HG02943 (cell line): ENCODE measurements around the gene LMAN1L.

ENCODE experiments used
- ATAC-seq: cut with Tn5 transposase; IDR thresholded peaks from one replicate; pipeline ENCODE4 v1.9.1; 2021; ENCODE audit warnings: mild to moderate bottlenecking, low read depth, moderate library complexity; ENCODE audit not compliant: unreplicated experiment

The LMAN1L gene

DNA sequence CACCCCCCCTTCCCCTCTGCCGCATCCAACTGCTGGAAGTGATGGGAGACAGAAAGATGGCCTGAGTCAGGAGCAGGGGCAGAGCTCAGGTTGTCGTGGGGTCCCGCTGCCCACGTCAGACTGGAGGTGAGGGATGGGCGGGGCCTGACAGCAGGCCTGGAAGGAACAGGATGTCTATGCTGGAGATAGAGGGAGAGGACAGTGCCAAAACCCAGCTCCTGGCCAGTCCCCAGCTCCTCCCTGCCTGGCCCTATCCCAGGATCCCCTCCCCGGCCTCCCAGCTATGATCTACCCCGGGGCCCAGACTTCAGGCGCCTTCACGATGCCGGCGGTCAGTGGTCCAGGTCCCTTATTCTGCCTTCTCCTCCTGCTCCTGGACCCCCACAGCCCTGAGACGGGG, at the start of gene LMAN1L:
Gene LMAN1L (plus strand): TSS at position 303 of the 400 bp plus-strand sequence. CDS start 20 bp downstream, at position 323.
- ATAC-seq: no peak

GRCh38 chr15:74763416-74763815, 49.2 kb upstream of the LMAN1L start:
- no peak for ATAC-seq

GRCh38 chr15:74767167-74768098, 45.2 kb upstream of the LMAN1L start:
- ATAC-seq: no peak

DNA sequence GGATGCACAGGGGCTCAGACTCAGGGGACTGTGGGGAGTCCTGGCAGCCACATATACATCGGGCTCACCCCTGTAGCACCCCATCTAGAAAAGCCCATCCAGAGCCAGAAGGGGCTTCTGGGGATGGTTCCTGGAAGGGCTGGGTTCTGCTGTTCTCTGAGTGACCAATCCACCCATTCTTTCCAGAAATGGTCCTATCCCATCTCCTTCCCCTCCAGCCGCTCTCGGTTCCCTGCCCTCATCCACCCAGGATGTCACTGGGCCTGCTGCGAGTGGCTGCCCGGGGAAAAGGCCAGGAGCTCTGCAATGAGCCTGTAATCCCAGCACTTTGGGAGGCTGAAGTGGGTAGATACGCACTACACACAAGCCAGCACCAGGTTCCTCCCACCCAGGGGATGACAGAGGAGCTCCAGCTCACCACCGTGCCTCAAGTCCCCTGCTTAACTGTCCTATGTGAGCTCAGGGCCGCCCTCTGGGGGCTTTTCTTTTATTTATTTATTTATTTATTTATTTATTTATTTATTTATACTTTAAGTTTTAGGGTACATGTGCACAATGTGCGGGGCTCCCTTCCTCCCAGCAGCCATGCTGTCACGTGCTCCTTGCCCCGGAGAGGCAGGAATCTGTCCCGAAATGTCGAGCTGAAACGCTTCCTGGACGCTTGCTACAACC, 44.4 kb upstream of the LMAN1L start:
- ATAC-seq: no peak

DNA sequence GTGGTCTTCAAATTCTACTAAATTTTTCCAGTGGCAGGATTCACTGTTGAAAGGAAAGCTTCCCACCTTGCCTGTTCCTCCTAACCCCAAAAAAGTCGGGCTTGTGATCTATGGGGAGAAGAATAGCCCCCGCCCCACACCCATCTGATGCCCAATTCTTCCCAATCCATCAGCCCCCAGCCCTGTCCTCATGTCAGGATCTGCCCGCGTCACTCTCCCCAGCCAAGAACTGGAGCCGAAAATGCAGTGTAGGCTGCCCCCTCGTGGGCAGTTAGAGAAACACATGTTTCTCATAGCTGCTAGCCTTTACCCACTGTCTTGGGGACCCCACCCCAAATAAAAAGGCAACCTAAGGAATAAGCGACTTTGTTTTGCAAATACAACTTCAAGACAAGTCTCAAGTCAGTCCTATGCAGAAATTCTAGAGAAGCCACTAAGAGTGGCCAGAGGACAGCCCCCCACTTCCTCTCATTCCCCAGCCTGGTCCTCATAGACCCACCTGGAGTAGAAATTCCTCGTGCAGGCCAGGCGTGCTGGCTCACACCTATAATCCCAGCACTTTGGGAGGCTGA, 43.8 kb upstream of the LMAN1L start:
- no peak for ATAC-seq

- ATAC-seq: no peak
Measured at GRCh38 chr15:74769463-74770025, 43.1 kb upstream of the LMAN1L start.

DNA sequence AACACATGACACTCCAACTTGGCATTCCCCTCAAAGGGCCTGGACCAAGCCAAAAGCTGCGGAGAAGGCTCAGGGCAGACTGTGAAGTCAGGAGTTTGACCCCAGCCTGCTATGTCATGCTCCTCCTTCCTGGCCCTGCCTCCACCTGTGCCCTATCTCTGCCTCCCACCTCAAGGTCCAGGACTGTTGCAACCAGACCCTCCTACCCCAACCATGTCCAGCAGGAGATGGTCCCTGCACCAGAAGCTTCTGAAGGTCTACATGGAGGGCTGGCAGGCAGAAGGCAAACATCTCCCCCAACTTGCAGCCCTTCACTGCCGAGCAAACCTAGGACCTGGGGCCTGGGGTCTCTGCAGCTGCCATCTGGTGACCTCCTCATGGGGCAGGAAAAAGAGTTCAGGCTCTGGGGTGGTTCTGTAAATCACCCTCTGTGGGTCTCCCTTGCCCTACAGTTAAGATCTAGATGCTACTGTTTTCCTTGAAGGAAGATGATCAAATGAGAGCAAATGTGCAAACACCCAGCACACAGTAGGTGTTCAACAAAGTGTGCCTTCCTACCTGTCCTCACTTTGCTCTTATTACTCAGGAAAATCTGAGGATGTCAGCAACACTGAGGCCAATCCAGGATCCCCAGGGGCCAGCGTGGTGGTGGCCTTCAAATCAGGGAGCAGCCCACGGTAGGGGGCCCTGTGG, 42.3 kb upstream of the LMAN1L start:
- no peak for ATAC-seq

DNA sequence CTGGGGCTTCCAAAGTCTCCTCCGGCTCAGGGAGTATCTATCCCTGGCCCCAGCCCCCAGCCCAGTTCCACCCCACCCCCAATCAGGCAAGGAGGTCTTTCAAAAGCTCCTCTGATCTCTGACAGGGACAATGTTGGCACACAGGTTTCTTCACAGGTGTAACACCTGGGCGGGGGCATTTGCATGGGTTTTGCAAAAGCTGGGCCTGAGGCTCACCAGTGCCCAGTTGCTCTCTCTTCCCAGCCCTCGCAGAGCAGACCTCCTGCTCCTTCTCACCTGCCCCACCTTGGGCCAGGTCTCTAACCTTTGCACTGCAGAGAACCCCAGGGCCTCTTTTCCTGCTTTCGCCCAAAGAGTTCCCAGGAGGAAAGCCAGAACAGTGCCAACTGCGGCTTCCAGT, 39.3 kb upstream of the LMAN1L start:
- no peak for ATAC-seq

GRCh38 chr15:74773731-74774252, 38.8 kb upstream of the LMAN1L start:
- no peak for ATAC-seq

- no peak for ATAC-seq
Measured at GRCh38 chr15:74775132-74775562, 37.5 kb upstream of the LMAN1L start.

DNA sequence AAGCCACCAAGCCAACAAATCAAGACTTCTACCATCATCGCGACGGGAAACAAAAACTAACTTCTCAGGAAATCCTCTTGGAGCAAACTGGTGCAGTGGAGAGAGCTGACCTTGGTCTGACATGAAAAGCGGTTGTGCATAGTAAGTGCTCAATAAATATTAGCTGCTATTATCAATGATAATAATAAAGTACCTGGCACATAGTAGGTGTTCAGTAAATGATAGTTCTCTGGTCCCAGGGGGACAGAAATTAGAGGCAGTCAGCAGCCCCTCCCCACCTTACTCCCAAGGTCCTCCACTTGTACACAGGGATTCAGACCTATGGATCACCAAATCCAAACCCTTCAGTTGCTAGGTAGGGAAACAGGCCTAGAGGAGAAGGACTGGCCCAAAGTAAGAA, 36.7 kb upstream of the LMAN1L start:
- no peak for ATAC-seq

- no peak for ATAC-seq
Measured at GRCh38 chr15:74776821-74777768, 35.5 kb upstream of the LMAN1L start.

- ATAC-seq: no peak
Measured at GRCh38 chr15:74777769-74778598, 34.7 kb upstream of the LMAN1L start.

DNA sequence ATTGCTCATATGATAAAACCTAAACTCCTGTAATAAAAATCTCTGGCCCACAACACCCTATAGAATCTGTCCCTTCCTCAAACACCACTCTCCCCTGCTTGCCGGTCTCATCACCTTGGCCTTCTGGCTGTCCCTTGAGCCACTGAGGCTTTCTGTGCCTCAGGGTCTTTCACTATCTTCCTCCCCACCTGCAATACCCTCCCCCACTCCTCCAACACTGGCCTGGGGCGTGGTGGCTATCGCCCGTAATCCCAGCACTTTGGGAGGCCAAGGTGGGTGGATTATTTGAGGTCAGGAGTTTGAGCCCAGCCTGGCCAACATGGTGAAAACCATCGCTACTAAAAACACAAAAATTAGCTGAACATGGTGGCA, 34.0 kb upstream of the LMAN1L start:
- no peak for ATAC-seq

- no peak for ATAC-seq
Measured at GRCh38 chr15:74779162-74779648, 33.4 kb upstream of the LMAN1L start.

- no peak for ATAC-seq
Measured at GRCh38 chr15:74780523-74781430, 31.9 kb upstream of the LMAN1L start.
